ENCODE data around the gene KCND3. TPM values are rescaled to one million over a fixed set of nuclear protein-coding genes. Genes with fewer than 3 reads are reported as not detected.
A peak's percentile ranks its signal among the peaks of the same experiment; 100 is the strongest.

The KCND3 gene
- total RNA-seq, 4 donors from 2014 or later, result 1.0 to 6.9 (median 3.9) TPM

- DNase-seq (ENCODE audit: low spot score in 2 of 2), result no peak
- Histone ChIP-seq H3K4me1 (no peaks in the 10 kb centered on the region), H3K27ac (no peak overlapping the region), H3K27me3 (peaks cover 0 to 6% of the 10 kb centered on the region in 2 donors), H3K9me3 (no peaks in the 10 kb centered on the region), H3K4me3 (no peak overlapping the region), H3K36me3 (no peaks in the 10 kb centered on the region)
- WGBS, 2 donors, result 33 to 38% methylated on average over 1 of the region's 1 CpG
- TF ChIP-seq POLR2A (IDR thresholded peaks at IDR 0.05), result no peak
- TF ChIP-seq CTCF (IDR thresholded peaks at IDR 0.05), result no peak
- TF ChIP-seq EP300 (IDR thresholded peaks at IDR 0.05), result no peak
Observed at GRCh38 chr1:112000048-112000447, 10.6 kb upstream of the KCND3 start.

- H3K4me1 ChIP-seq, result no peaks in the 10 kb centered on the region
- TF ChIP-seq CTCF (IDR thresholded peaks at IDR 0.05), result no peak
- no peak for TF ChIP-seq POLR2A (IDR thresholded peaks at IDR 0.05)
- no peak for TF ChIP-seq EP300 (IDR thresholded peaks at IDR 0.05)
- H3K9me3 ChIP-seq, result no peaks in the 10 kb centered on the region
- no peak overlapping the region for H3K27ac ChIP-seq
- no peak for DNase-seq (ENCODE audit: low spot score in 2 of 2)
- H3K4me3 ChIP-seq, result no peak overlapping the region
- H3K27me3 ChIP-seq, result peaks cover 0 to 10% of the 10 kb centered on the region in 2 donors
- H3K36me3 ChIP-seq, result no peaks in the 10 kb centered on the region
Observed at GRCh38 chr1:111998332-111998731, 8.9 kb upstream of the KCND3 start.

GRCh38 chr1:111992476-111992875 lies 3.0 kb upstream of the KCND3 start:
- Histone ChIP-seq H3K4me3 (no peak overlapping the region), H3K27me3 (peaks cover 0 to 8% of the 10 kb centered on the region in 2 donors), H3K4me1 (peaks cover 0 to 33% (median 10%) of the 10 kb centered on the region in 4 donors), H3K36me3 (no peaks in the 10 kb centered on the region), H3K9me3 (no peaks in the 10 kb centered on the region), H3K27ac (no peak overlapping the region)
- TF ChIP-seq CTCF (IDR thresholded peaks at IDR 0.05), result no peak
- TF ChIP-seq POLR2A (IDR thresholded peaks at IDR 0.05), result no peak
- no peak for TF ChIP-seq EP300 (IDR thresholded peaks at IDR 0.05)
- DNase-seq (ENCODE audit: low spot score in 2 of 2), result no peak
- WGBS, 2 donors, result 52 to 60% methylated on average over 10 of the region's 10 CpGs

GRCh38 chr1:111990878-111991718 lies 1.6 kb upstream of the KCND3 start:
- H3K36me3 ChIP-seq, result no peaks in the 10 kb centered on the region
- H3K9me3 ChIP-seq, result no peaks in the 10 kb centered on the region
- H3K4me1 ChIP-seq, result peaks cover 0 to 33% (median 10%) of the 10 kb centered on the region in 4 donors
- peaks cover 0 to 8% of the 10 kb centered on the region in 2 donors for H3K27me3 ChIP-seq
- H3K4me3 ChIP-seq, result peak overlapping the region in 3 of 4 donors; percentile 52 to 69 (median 54)
- no peak for TF ChIP-seq EP300 (IDR thresholded peaks at IDR 0.05)
- peak in 2 of 5 experiments; percentile 23 to 24 for TF ChIP-seq CTCF (IDR thresholded peaks at IDR 0.05)
- peak in 1 of 2 donors; percentile 49 for DNase-seq (ENCODE audit: low spot score in 2 of 2)
- whole genome bisulfite sequencing, 2 donors, result 1 to 2% methylated on average over 31 to 37 of the region's 37 CpGs
- H3K27ac ChIP-seq, result peak overlapping the region in 2 of 4 donors; percentile 42 to 61

All from tibial nerve (tissue), 4 donors.